ENCODE measurements around the gene ZNF281. TPM values are rescaled to one million over a fixed set of nuclear protein-coding genes. Genes with fewer than 3 reads are reported as not detected.
"Not testable (repeated sequence)": the region's sequence is repeated elsewhere in the genome, so short reads cannot be mapped to it uniquely, and the experiment has no call there.

The ZNF281 gene
- total RNA-seq, 1 experiment from 2014 or later, result 18.8 TPM

GRCh38 chr1:200363264-200363933, 46.4 kb downstream of the ZNF281 start:
- intact Hi-C loops (cut with micrococcal nuclease; ENCODE audit: unreplicated experiment), result loop anchor here (10.0 kb wide), 1 partner anchor 1229 kb away; no protein-coding TSS in a partner anchor
- ChIA-PET POLR2A (ENCODE audit: unreplicated experiment) (interaction anchor here (0.6 to 0.7 kb wide), 5 partner anchors 8 to 1971 kb away, joined by 3 to 12 read pairs (median 5); no protein-coding TSS in a partner anchor), CTCF (interaction anchor here (0.9 kb wide), 1 partner anchor 120 kb away, joined by 3 read pairs; no protein-coding TSS in a partner anchor)
- no peaks in the 10 kb centered on the region; the same call in 1 of the 2 replicates for H3K9me3 ChIP-seq (ENCODE audit: insufficient read depth, low read depth)
- H3K27ac ChIP-seq, result peak overlapping the region; percentile 86
- peak overlapping the region; percentile 57 for H3K4me2 ChIP-seq
- H4K20me1 ChIP-seq (ENCODE audit: insufficient read depth), result no peaks in the 10 kb centered on the region
- H2AFZ ChIP-seq, result no peak overlapping the region
- H3K79me2 ChIP-seq (ENCODE audit: low read depth), result no peaks in the 10 kb centered on the region
- TF ChIP-seq EZH2 (IDR thresholded peaks at IDR 0.05; ENCODE audit: low read depth) (no peak), CTCF (conservative IDR thresholded peaks at IDR 0.05) (no peak)
- H3K27me3 ChIP-seq (ENCODE audit: insufficient read depth, low read depth), result no peaks in the 10 kb centered on the region
- no peaks in the 10 kb centered on the region for H3F3A ChIP-seq (ENCODE audit: insufficient read depth, low read depth)
- H3K4me1 ChIP-seq (replicated peaks; ENCODE audit: insufficient read depth), result peaks cover 30% of the 10 kb centered on the region
- no peak overlapping the region for H3K4me3 ChIP-seq
- BruUV-seq (replicated peaks), result no TSS peak
- H3K36me3 ChIP-seq (ENCODE audit: low read depth), result no peaks in the 10 kb centered on the region
- peak in 1 of 2 experiments; percentile 67 for DNase-seq
- no peaks in the 10 kb centered on the region for H3K9me2 ChIP-seq (ENCODE audit: insufficient read depth)

GRCh38 chr1:200362421-200362820, 47.4 kb downstream of the ZNF281 start:
- Histone ChIP-seq H3K4me2 (no peak overlapping the region), H3K9me3 (ENCODE audit: insufficient read depth, low read depth) (no peaks in the 10 kb centered on the region; the same call in 1 of the 2 replicates), H3K9me2 (ENCODE audit: insufficient read depth) (no peaks in the 10 kb centered on the region), H2AFZ (no peak overlapping the region), H3K27me3 (ENCODE audit: insufficient read depth, low read depth) (no peaks in the 10 kb centered on the region), H4K20me1 (ENCODE audit: insufficient read depth) (no peaks in the 10 kb centered on the region), H3K4me3 (no peak overlapping the region), H3K36me3 (ENCODE audit: low read depth) (no peaks in the 10 kb centered on the region), H3F3A (ENCODE audit: insufficient read depth, low read depth) (no peaks in the 10 kb centered on the region), H3K4me1 (replicated peaks; ENCODE audit: insufficient read depth) (peaks cover 30% of the 10 kb centered on the region), H3K79me2 (ENCODE audit: low read depth) (no peaks in the 10 kb centered on the region), H3K27ac (no peak overlapping the region)
- intact Hi-C loops (cut with micrococcal nuclease; ENCODE audit: unreplicated experiment), result loop anchor here (10.0 kb wide), 1 partner anchor 1228 kb away; no protein-coding TSS in a partner anchor
- TF ChIP-seq EZH2 (IDR thresholded peaks at IDR 0.05; ENCODE audit: low read depth) (no peak), CTCF (conservative IDR thresholded peaks at IDR 0.05) (no peak)
- no peak for DNase-seq
- ChIA-PET CTCF (no interaction called here), POLR2A (ENCODE audit: unreplicated experiment) (no interaction called here)
- BruUV-seq (replicated peaks), result no TSS peak

GRCh38 chr1:200359610-200360163, 50.1 kb downstream of the ZNF281 start:
- H3K27me3 ChIP-seq (ENCODE audit: insufficient read depth, low read depth), result no peaks in the 10 kb centered on the region
- no peak overlapping the region for H2AFZ ChIP-seq
- intact Hi-C loops (cut with micrococcal nuclease; ENCODE audit: unreplicated experiment), result loop anchor here (10.0 kb wide), 1 partner anchor 1225 kb away; no protein-coding TSS in a partner anchor
- ChIA-PET CTCF (no interaction called here), POLR2A (ENCODE audit: unreplicated experiment) (interaction anchor here (0.7 kb wide), 1 partner anchor 1068 kb away, joined by 3 read pairs; no protein-coding TSS in a partner anchor)
- H3K9me3 ChIP-seq (ENCODE audit: insufficient read depth, low read depth), result no peaks in the 10 kb centered on the region; the same call in 1 of the 2 replicates
- no peaks in the 10 kb centered on the region for H3F3A ChIP-seq (ENCODE audit: insufficient read depth, low read depth)
- no peaks in the 10 kb centered on the region for H3K79me2 ChIP-seq (ENCODE audit: low read depth)
- no peak for DNase-seq
- no peaks in the 10 kb centered on the region for H3K9me2 ChIP-seq (ENCODE audit: insufficient read depth)
- no peak overlapping the region for H3K4me3 ChIP-seq
- TF ChIP-seq EZH2 (IDR thresholded peaks at IDR 0.05; ENCODE audit: low read depth), result no peak
- TF ChIP-seq CTCF (conservative IDR thresholded peaks at IDR 0.05), result no peak
- H4K20me1 ChIP-seq (ENCODE audit: insufficient read depth), result no peaks in the 10 kb centered on the region
- H3K27ac ChIP-seq, result no peak overlapping the region
- H3K4me2 ChIP-seq, result no peak overlapping the region
- H3K4me1 ChIP-seq (replicated peaks; ENCODE audit: insufficient read depth), result peaks cover 26% of the 10 kb centered on the region
- BruUV-seq (replicated peaks), result no TSS peak
- no peaks in the 10 kb centered on the region for H3K36me3 ChIP-seq (ENCODE audit: low read depth)

- intact Hi-C loops (cut with micrococcal nuclease; ENCODE audit: unreplicated experiment); H3K4me3 ChIP-seq; H4K20me1 ChIP-seq (ENCODE audit: insufficient read depth); BruUV-seq (replicated peaks); DNase-seq; H2AFZ ChIP-seq; H3K9me2 ChIP-seq (ENCODE audit: insufficient read depth); POLR2A ChIA-PET (ENCODE audit: unreplicated experiment); H3F3A ChIP-seq (ENCODE audit: insufficient read depth, low read depth); CTCF ChIA-PET; H3K27ac ChIP-seq; H3K27me3 ChIP-seq (ENCODE audit: insufficient read depth, low read depth); H3K4me2 ChIP-seq; H3K36me3 ChIP-seq (ENCODE audit: low read depth); H3K9me3 ChIP-seq (ENCODE audit: insufficient read depth, low read depth); H3K79me2 ChIP-seq (ENCODE audit: low read depth): not testable (repeated sequence)
- peaks cover 12% of the 10 kb centered on the region for H3K4me1 ChIP-seq (replicated peaks; ENCODE audit: insufficient read depth)
Observed at GRCh38 chr1:200357925-200358324, 51.9 kb downstream of the ZNF281 start.

Data from PC-9 (cell line).